Measurements from ENCODE around the gene CTSA.
"Not testable (repeated sequence)": the region's sequence is repeated elsewhere in the genome, so short reads cannot be mapped to it uniquely, and the experiment has no call there.

CTSA gene

DNA sequence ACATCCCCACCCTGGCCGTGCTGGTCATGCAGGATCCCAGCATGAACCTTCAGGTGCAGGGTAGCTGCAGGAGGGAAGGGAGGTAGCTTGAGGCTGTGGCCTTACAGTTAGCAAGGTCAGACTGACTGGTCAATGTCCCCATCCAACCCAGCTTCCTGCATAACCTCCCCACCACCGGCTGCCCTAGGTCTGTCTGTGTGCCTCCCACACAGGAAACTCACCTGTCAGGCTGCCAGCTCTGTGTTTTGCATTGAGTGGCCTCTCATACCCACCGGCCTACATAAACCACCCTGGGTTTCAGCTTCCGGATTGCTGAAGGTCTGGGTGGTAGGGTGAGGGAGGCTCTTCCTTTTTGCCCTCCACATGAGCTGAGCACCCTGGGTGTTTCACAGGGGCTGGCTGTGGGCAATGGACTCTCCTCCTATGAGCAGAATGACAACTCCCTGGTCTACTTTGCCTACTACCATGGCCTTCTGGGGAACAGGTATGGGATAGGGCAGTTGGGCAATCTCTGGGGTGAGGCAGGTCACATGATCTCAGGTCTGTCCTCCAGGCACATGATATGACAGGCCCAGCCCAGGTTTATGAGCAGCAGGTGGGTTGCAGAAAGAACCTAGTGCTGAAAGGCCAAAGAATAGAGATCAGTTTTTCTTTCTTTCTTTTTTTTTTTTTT lies 1.8 kb downstream of the CTSA start:
- in situ Hi-C loops (cut with HindIII; ENCODE audit: low sequenced_read_pairs), result loop anchor here (5.0 kb wide), 1 partner anchor 49 kb away; no protein-coding TSS in a partner anchor

DNA sequence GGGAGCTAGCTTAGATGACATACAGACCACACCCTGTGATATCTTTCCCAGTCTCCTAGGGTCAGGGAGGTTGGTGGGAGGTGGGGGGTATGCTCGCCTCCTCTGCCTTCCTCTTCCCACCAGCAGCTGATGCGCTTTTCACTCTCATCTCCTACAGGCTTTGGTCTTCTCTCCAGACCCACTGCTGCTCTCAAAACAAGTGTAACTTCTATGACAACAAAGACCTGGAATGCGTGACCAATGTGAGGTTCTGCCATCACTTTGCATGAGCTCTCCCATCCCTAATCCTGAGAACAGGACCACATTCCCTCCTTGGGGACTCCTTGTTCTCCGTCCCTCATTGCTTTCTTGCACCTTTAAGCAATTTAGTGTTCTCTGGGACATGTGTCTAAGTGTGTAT lies 2.7 kb downstream of the CTSA start:
- in situ Hi-C loops (cut with HindIII; ENCODE audit: low sequenced_read_pairs), result loop anchor here (5.0 kb wide), 1 partner anchor 48 kb away; no protein-coding TSS in a partner anchor

DNA sequence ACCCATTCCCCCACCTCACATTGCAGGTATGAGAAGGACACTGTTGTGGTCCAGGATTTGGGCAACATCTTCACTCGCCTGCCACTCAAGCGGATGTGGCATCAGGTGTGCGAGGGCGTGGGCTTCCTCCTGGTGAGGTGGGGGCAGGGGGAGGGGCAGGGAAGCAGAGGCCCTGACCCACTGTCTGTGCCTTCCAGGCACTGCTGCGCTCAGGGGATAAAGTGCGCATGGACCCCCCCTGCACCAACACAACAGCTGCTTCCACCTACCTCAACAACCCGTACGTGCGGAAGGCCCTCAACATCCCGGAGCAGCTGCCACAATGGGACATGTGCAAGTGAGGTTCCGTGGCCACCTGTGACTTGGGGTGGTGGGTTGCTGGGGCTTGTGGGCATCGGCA lies 3.7 kb downstream of the CTSA start:
- in situ Hi-C loops (cut with HindIII; ENCODE audit: low sequenced_read_pairs), result loop anchor here (5.0 kb wide), 1 partner anchor 48 kb away; no protein-coding TSS in a partner anchor

DNA sequence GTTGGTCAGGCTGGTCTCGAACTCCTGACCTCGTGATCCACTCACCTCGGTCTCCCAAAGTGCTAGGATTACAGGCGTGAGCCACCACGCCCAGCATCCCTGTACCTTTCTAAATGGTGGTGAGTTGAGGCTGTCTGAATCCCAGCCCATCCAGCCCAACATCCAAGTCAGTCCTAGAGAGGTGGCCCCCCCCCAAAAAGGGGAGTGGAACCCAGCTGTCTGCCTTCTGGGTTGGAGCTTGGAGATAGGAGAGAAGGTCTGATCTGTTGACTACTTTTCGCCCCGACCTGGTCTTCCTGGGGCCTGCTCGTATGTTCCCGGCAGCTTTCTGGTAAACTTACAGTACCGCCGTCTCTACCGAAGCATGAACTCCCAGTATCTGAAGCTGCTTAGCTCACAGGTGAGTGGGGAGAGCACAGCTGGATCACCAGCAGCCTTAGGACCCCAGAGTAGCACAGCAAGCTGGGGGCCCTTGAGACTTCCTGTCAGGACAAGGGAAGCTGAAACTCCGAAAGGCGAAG lies 5.6 kb downstream of the CTSA start:
- in situ Hi-C loops (cut with HindIII; ENCODE audit: low sequenced_read_pairs), result no loop called here

DNA sequence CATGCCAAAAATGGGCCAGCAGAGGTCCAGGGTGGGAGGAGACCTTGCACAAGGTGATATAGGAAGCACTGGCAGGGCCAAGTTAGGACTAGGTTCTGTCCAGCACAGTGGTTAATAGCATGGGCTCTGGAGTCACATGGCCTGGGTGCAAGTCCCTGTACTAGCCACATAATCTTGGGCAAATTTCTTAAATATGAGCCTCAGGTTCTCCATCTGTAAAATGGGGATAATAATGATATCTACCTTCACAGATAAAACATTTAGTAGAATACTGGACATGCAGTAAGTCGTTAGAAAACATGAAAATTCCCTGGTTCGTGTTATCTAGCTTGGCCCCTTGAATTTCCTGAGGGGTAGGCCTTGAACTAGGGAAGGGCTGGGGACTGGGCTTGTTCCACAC lies 6.2 kb downstream of the CTSA start:
- in situ Hi-C loops (cut with HindIII; ENCODE audit: low sequenced_read_pairs), result no loop called here

DNA sequence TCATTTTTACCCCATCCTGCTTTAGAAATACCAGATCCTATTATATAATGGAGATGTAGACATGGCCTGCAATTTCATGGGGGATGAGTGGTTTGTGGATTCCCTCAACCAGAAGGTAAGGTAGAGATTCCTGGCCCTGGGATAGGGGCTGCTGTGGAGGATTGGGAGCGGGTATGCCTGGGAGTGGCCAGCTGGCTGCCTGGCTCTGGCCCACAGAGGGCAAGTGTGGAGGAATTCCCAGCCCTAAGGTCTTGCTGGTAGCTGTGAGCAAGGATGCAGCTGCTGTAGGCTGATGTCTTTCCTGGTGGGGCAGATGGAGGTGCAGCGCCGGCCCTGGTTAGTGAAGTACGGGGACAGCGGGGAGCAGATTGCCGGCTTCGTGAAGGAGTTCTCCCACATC lies 6.6 kb downstream of the CTSA start:
- in situ Hi-C loops (cut with HindIII; ENCODE audit: low sequenced_read_pairs), result no loop called here

DNA sequence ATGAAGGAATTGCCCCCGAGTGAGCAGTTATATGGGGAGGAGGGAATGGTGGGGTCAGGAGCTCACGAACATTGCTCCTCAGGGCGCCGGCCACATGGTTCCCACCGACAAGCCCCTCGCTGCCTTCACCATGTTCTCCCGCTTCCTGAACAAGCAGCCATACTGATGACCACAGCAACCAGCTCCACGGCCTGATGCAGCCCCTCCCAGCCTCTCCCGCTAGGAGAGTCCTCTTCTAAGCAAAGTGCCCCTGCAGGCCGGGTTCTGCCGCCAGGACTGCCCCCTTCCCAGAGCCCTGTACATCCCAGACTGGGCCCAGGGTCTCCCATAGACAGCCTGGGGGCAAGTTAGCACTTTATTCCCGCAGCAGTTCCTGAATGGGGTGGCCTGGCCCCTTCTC lies 7.2 kb downstream of the CTSA start:
- in situ Hi-C loops (cut with HindIII; ENCODE audit: low sequenced_read_pairs), result no loop called here

DNA sequence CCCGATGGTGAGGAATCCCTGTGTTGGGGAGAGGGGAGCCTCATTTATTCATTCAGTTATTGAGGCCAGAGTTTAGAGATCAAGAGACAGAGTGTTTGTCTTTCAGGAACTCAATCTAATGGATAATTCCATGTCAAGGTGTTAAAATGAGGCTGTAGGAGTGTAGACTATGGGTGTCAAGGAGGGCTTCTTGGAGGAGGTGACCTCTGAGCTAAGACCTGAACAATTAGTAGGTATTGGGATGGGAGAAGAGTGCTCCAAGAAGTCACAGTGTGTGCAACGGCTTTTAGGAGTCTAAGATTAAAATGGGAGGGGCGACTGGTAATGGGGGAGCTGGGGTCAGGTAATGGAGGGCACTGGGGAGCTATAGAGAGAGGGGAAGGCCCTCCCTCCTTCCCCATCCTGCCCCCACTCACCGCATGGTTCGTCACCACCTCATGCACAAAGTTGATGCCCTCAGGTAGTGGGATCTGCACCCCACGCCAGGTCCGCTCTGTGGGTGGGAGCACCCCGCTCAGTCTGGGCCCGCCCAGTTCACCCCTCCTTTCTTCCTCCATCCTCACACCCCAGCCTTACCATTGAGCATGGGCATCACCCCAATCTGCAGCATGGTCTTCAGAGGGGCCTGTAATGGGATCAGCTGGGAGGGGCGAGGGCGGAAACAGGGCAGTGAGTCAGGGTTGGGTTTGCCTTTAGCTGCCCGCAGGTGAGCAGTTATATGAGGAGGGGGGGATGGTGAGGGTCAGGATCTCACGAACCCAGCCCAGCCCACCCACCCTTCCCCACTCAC lies 8.1 kb downstream of the CTSA start:
- in situ Hi-C loops (cut with HindIII; ENCODE audit: low sequenced_read_pairs), result no loop called here

DNA sequence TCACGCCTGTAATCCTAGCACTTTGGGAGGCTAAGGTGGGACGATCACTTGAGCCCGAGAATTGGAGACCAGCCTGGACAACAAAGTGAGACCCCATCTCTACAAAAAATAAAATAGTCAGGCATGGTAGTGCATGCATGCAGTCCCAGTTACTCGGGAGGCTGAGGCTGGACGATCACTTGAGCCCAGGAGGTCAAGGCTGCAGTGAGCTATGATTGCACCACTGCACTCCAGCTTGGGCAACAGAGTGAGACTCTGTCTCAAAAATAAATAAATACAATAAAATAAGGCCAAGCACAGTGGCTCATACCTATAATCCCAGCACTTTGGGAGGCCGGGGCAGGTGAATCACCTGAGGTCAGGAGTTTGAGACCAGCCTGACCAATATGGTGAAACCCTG lies 10.2 kb downstream of the CTSA start:
- in situ Hi-C loops (cut with HindIII; ENCODE audit: low sequenced_read_pairs), result not testable (repeated sequence)

DNA sequence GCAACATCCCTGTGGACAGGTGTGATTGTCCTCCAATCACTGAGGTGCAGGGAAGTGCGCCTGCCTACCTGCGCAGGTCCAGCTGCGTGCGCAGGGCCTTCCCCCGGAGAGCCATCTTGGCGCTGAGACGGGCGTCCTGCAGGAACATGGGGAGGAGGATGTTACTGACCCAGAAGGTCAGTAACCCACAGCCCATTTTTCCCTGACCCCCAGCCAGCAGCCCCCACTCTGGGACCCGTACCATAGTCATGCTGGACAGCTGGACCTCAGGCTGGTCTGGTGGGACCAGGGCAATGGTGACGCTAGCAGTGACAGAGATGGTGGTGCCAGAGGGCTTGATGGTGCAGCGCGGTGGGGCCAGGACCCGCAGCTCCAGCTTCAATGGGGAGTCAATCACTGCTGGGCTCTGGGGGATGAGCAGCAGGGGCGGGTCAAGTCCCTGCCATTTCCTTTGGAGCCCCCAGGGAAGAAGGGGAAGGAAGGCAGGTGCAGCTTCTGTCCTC lies 11.1 kb downstream of the CTSA start:
- in situ Hi-C loops (cut with HindIII; ENCODE audit: low sequenced_read_pairs), result no loop called here

DNA sequence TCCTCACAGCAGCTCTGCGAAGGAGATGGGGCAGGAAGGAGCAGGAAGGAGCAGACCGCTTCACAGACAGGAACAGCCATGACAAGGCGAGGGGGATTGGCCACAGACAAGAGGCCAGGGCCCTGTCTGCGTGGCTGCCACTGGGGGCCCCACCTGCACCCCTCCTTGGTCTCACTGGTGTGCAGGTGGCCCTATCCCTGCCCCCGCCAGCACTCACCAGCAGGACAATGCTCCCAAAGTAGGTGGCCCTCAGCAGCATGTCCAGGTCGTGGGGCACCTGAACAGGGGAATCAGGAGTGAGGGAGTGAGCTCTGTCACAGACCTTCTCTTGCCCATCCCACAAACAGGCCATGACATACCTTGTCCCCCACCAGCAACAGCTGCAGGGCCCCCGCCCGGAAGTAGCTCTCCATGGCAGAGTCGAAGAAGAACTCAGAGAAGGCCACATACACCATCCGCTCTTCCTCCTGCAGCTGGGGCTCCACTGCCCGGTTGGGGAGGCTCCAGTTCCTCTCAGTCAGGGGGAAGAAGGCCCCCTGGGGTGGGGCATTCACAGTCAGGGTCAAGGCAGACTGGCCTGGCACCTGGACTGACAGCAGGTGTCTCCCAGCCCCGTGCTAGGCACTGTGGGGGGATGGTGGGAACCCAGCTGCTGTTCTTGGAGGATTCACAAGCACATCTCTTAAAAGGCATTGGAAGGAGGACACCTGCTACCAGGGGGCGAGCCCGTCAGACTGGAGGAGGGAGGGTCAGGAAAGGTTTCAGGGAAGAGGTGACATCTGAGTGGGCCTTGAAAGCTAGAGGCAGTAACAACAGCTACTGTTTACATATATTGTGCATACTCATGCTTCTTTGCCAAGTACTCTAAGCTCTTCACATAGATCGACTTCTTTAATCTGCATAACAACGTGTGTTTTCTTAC lies 13.7 kb downstream of the CTSA start:
- in situ Hi-C loops (cut with HindIII; ENCODE audit: low sequenced_read_pairs), result no loop called here

DNA sequence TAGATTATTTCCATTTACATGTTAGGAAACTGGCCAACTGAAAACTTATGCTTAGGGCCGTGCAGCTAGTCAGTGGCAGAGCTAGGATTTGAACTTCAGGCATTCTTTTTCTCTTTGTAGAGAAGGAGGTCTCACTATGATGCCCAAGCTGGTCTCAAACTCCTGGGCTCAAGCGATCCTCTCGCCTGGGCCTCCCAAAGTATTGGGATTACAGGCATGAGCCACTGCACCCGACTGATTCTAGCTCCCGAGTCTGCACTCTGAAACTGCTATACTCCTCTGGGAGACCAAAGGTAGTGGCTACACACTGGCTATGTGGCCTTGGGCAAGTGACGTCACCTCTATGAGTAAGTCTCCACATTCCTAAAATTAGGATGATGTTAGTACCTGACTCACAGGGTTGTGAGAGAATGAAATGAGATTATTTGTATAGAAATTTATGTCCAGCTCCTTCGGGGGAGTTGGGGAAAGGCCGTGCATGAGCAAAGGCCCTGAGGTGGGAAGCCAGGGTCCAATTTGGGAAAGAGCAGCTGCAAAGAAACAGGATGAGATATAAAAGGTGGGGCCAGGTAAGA lies 14.5 kb downstream of the CTSA start:
- in situ Hi-C loops (cut with HindIII; ENCODE audit: low sequenced_read_pairs), result no loop called here

DNA sequence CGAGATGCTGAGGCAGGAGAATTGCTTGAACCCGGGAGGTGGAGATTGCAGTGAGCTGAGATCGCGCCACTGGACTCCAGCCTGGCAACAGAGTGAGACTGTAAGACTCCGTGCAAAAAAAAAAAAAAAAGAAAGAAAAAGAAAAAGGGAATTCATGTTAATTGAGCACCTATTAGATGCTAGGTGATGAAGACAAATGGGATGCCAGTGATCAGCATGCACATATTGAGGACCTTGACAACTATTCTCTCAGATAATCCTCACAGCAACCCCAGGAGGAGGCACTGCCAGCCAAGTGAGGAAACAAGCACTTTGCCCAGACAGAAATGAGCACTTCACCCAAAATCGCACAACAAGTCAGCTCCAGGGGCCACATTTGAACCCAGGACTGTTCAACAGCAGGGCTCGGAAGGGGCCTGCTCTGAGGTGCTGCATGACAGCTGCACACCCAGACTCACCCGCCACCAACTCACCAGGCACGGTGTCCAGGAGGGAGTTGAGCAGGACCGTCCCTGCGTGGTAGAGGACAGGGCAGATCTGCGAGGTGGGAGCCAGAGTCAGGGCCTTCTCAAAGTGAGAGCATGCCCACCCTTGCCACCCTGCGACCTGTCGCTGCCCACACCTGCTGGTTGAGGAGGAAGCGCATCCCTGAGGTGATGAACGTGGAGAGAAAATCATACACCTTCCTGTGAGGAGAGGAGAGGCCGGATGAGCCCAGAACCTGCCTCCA lies 16.2 kb downstream of the CTSA start:
- in situ Hi-C loops (cut with HindIII; ENCODE audit: low sequenced_read_pairs), result no loop called here

DNA sequence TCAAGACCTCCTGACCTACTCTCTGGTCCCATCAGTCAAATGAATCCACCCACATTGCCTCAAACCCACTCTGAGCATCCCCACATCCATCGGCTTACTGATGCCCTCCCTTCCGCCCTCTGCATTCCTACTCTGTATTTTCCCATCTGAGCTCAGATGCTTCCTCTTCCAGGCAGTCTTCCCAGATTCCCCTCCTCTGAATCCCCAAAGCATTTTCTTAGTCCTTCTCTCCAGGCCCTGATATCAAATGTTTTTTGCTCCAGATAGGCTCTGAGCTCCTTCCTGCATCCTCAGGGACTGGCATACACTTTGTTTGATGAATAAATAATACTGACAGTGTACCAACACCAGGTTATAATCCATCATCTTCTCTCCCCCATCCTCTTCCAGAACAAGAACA lies 16.9 kb downstream of the CTSA start:
- in situ Hi-C loops (cut with HindIII; ENCODE audit: low sequenced_read_pairs), result no loop called here

DNA sequence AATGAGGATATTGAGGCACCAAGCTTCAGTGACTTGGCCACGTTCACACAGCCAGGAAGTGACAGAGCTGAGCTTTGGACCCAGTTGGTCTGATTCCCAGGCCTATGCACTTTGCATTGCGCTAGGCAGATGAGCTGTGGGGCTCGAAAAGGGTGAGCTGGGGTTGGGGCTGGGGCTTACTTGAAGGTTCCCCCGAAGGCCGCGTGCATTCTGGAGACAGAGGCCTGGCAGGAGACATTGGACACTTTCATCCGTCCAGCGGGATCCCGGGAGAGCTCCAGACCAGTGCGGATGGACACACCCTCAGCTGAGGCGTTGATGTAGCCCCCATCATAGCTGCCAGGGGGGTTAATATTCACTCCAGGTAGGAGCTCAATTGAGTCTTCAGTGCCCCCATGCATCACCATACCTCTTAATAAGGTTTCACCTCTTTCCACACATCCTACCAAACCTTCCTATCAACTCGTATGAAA lies 18.2 kb downstream of the CTSA start:
- in situ Hi-C loops (cut with HindIII; ENCODE audit: low sequenced_read_pairs), result no loop called here

DNA sequence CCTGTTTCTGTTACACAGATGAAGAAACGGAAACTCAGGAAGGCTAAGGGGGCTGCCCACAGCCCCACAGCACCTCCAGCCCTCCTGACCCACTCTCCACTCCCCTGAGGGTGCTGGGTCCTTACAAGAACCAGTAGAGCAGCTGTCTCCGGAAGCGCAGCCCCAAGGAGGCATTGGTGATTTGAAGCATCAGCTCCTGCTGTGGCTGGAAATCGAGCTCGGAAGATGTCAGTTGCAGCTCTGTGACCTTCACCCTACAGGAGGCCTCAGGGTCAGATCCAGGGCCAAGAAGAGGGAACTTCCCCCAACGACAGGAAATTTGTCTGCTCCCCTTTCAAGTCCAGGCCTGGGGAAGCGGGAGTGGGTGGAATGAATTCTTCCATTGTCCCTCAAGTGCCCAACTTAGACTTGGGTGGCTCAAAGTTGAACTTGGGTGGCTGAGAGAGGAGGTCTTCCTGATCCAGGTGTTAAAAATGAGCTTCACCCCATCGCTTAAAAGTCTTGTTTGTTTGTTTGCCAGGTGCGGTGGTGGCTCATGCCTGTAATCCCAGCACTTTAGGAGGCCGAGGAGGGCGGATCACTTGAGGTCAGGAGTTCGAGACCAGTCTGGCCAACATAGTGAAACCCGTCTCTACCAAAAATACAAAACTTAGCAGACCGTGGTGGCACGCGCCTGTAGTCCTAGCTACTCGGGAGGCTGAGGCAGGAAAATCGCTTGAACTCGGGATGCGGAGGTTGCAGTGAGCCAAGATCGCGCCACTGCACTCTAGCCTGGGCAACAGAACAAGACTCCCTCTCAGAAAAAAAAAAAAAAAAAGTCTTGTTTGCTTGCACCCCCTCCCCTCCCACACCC lies 18.9 kb downstream of the CTSA start:
- in situ Hi-C loops (cut with HindIII; ENCODE audit: low sequenced_read_pairs), result no loop called here

DNA sequence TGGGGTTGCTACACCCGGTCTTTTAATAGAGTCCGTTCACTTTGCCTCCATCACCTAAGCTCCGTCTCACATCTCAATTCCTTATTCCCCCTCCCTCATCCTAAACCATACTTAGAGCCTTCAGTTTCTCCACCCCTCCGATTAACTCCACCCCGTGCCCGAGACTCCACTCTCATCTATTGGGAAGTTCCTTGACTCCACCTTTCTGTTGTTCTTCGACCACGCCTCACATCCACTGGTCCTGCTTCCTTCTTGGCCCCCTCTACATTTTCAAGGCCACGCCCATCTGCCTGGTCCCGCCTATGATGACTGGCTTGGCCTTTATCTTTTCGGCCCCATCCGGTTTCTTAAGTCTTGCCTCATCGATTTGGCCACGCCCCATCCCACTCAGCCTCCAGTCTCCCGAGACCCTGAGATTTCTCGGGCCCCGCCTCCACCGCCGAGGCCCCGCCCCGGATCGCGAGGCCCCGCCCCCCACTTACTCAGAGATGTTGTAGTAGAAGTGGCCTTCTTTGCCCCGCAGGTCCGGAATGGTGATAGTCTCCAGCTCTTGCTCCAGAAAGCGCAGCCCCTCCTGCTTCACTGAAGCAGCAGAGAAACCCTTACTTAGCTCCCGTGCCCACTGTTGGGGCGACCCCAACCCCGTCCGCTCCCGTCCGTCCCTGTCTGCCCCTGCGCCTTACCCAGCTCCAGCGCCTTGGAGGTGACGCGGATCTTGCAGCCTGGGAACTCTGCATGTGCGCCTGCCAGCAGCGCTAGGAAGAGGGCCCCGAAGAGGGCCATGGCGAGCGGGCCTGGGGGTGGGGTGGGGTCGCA lies 19.7 kb downstream of the CTSA start:
- in situ Hi-C loops (cut with HindIII; ENCODE audit: low sequenced_read_pairs), result no loop called here
